SK-N-SH (cell line): ENCODE measurements around the gene BNIP3. TPM values are rescaled to one million over a fixed set of nuclear protein-coding genes. Genes with fewer than 3 reads are reported as not detected.

Experiments
- CTCF ChIA-PET: fragments of 300-600, 350-600 bp; formaldehyde crosslinking; extraction: SDS; loops from one replicate; lab custom pipeline; 2021; lab: Yijun Ruan, JAX
- POLR2A ChIA-PET: fragments of 350-600 bp; sonication (Branson Sonifier 250); formaldehyde crosslinking; extraction: SDS; loops from one replicate; lab custom pipeline; 2020; ENCODE audit warnings: antibody characterized with exemption, inconsistent platforms; lab: Yijun Ruan, JAX
- DNase-seq: peaks from one replicate; pipeline ENCODE4 v3.0.0; 2012
- H2AFZ ChIP-seq: fragments of 200-600 bp; sonication (generic); 2 replicates; pipeline ENCODE4 v1.8.1; 2016; ENCODE audit warnings: antibody characterized with exemption, mild to moderate bottlenecking, low read depth
- H3F3A ChIP-seq: fragments of 200-600 bp; sonication (generic); replicated peaks from 2 replicates; pipeline ENCODE3; 2016; ENCODE audit warnings: antibody characterized with exemption, mild to moderate bottlenecking; ENCODE audit not compliant: insufficient read depth
- H3K27ac ChIP-seq, 2 experiments: fragments of 200-500 bp in 1 of 2; fragments of 200-600 bp in 1 of 2; sonication (Bioruptor generic) in 1 of 2; sonication (generic), shearing (Covaris generic) in 1 of 2; 2 replicates each; pipeline versions ENCODE4 v1.5.1 to v1.6.1; 2014 to 2016; ENCODE audit warnings: low read depth in 2 of 2, inconsistent platforms in 1 of 2, low read length in 1 of 2, mild to moderate bottlenecking in 1 of 2, mixed read lengths in 1 of 2
- H3K27me3 ChIP-seq: fragments of 200-600 bp; sonication (generic), shearing (Covaris generic); 2 replicates; pipeline ENCODE4 v1.6.1; 2016; ENCODE audit warnings: mixed run types; ENCODE audit not compliant: insufficient read depth
- H3K36me3 ChIP-seq, 2 experiments: fragments of 200-500 bp in 1 of 2; fragments of 200-600 bp in 1 of 2; sonication (Bioruptor generic) in 1 of 2; sonication (generic) in 1 of 2; replicated peaks in 1 of 2; 2 replicates each; pipeline versions ENCODE3 to v1.5.1; 2014 to 2016; ENCODE audit warnings: low read length in 1 of 2, mild to moderate bottlenecking in 1 of 2; ENCODE audit not compliant: insufficient read depth in 2 of 2, control insufficient read depth in 1 of 2
- H3K4me1 ChIP-seq, 2 experiments: fragments of 200-500 bp in 1 of 2; fragments of 200-600 bp in 1 of 2; sonication (Bioruptor generic) in 1 of 2; sonication (generic), shearing (Covaris generic) in 1 of 2; 2 replicates each; pipeline versions ENCODE4 v1.5.1 to v1.6.1; 2014 to 2016; ENCODE audit warnings: low read depth in 1 of 2, low read length in 1 of 2, mixed run types in 1 of 2; ENCODE audit not compliant: insufficient read depth in 2 of 2, control insufficient read depth in 1 of 2
- H3K4me2 ChIP-seq: fragments of 200-600 bp; sonication (generic), shearing (Covaris generic); 2 replicates; pipeline ENCODE4 v1.6.1; 2017; ENCODE audit warnings: mixed run types
- H3K4me3 ChIP-seq, 2 experiments: fragments of 200-500 bp in 1 of 2; fragments of 200-600 bp in 1 of 2; sonication (Bioruptor generic) in 1 of 2; sonication (generic), shearing (Covaris generic) in 1 of 2; 2 replicates each; pipeline versions ENCODE4 v1.5.1 to v1.8.1; 2014 to 2016; ENCODE audit warnings: low read depth in 2 of 2, inconsistent platforms in 1 of 2, low read length in 1 of 2, mild to moderate bottlenecking in 1 of 2, mixed read lengths in 1 of 2, moderate library complexity in 1 of 2
- H3K79me2 ChIP-seq: fragments of 200-600 bp; sonication (generic); 2 replicates; pipeline ENCODE4 v1.8.1; 2017; ENCODE audit warnings: mild to moderate bottlenecking; ENCODE audit not compliant: insufficient read depth
- H3K9ac ChIP-seq: fragments of 200-600 bp; sonication (generic); 2 replicates; pipeline ENCODE4 v1.6.1; 2017; ENCODE audit warnings: mixed run types
- H3K9me2 ChIP-seq: fragments of 200-600 bp; sonication (generic); 2 replicates; pipeline ENCODE4 v1.6.1; 2017; ENCODE audit warnings: mixed run types
- H3K9me3 ChIP-seq: fragments of 200-600 bp; sonication (generic); 2 replicates; pipeline ENCODE4 v1.6.1; 2017; ENCODE audit warnings: mixed run types, mild to moderate bottlenecking, moderate library complexity
- H4K20me1 ChIP-seq: fragments of 200-600 bp; sonication (generic); 2 replicates; pipeline ENCODE4 v1.6.1; 2017; ENCODE audit warnings: mild to moderate bottlenecking, mixed run types; ENCODE audit not compliant: insufficient read depth
- CHD2 ChIP-seq: fragments of 150-350 bp; IDR thresholded peaks from 2 replicates; pipeline ENCODE4 v1.6.1; 2018; ENCODE audit warnings: low read length; ENCODE audit not compliant: partially characterized antibody
- ELF1 ChIP-seq: IDR thresholded peaks from 2 replicates; pipeline ENCODE4 v1.4.0; 2012
- EP300 ChIP-seq, 2 experiments: IDR thresholded peaks; 2 replicates each; pipeline versions ENCODE4 v1.4.0 to v1.6.1; 2012; ENCODE audit warnings: borderline replicate concordance in 1 of 2, low read depth in 1 of 2, low read length in 1 of 2
- FOXM1 ChIP-seq: IDR thresholded peaks from 2 replicates; pipeline ENCODE4 v1.4.0; 2012; ENCODE audit warnings: low read depth, mild to moderate bottlenecking
- GABPA ChIP-seq: IDR thresholded peaks from 2 replicates; pipeline ENCODE4 v1.4.0; 2012; ENCODE audit warnings: low read depth, mild to moderate bottlenecking
- IRF3 ChIP-seq: fragments of 150-350 bp; IDR thresholded peaks from 2 replicates; pipeline ENCODE4 v1.6.1; 2016; ENCODE audit warnings: mild to moderate bottlenecking, low read depth, low read length
- JUND ChIP-seq: IDR thresholded peaks from 2 replicates; pipeline ENCODE4 v1.4.0; 2012
- MAX ChIP-seq: IDR thresholded peaks from 2 replicates; pipeline ENCODE4 v1.4.0; 2012; ENCODE audit warnings: low read depth
- NFIC ChIP-seq: IDR thresholded peaks from 2 replicates; pipeline ENCODE4 v1.4.0; 2012; ENCODE audit warnings: borderline replicate concordance
- POLR2AphosphoS5 ChIP-seq: IDR thresholded peaks from 2 replicates; pipeline ENCODE4 v1.6.1; 2012; ENCODE audit warnings: low read depth, low read length
- RCOR1 ChIP-seq: fragments of 150-350 bp; IDR thresholded peaks from 2 replicates; pipeline ENCODE4 v1.6.1; 2017; ENCODE audit warnings: antibody characterized with exemption, low read length
- RFX5 ChIP-seq: IDR thresholded peaks from 2 replicates; pipeline ENCODE4 v1.6.1; 2012; ENCODE audit warnings: mild to moderate bottlenecking, improper control_type of control experiment, low read length
- RXRA ChIP-seq: IDR thresholded peaks from 2 replicates; pipeline ENCODE4 v1.4.0; 2012; ENCODE audit warnings: low read depth, mild to moderate bottlenecking, borderline replicate concordance
- SIN3A ChIP-seq: IDR thresholded peaks from 2 replicates; pipeline ENCODE4 v1.6.1; 2012; ENCODE audit warnings: low read depth, mild to moderate bottlenecking, low read length, moderate library complexity, borderline replicate concordance
- TAF1 ChIP-seq: IDR thresholded peaks from 2 replicates; pipeline ENCODE4 v1.6.1; 2012; ENCODE audit warnings: low read depth, mild to moderate bottlenecking, low read length, moderate library complexity, borderline replicate concordance
- TCF12 ChIP-seq: IDR thresholded peaks from 2 replicates; pipeline ENCODE4 v1.4.0; 2012
- TEAD4 ChIP-seq: IDR thresholded peaks from 2 replicates; pipeline ENCODE4 v1.4.0; 2012; ENCODE audit warnings: mild to moderate bottlenecking, borderline replicate concordance; ENCODE audit not compliant: insufficient read depth
- YY1 ChIP-seq: IDR thresholded peaks from 2 replicates; pipeline ENCODE4 v1.4.0; 2012; ENCODE audit warnings: low read depth, mild to moderate bottlenecking
- ZBTB33 ChIP-seq: IDR thresholded peaks from 2 replicates; pipeline ENCODE4 v1.4.0; 2012; ENCODE audit warnings: low read depth, borderline replicate concordance
- WGBS: methylation state at CpG from one replicate; pipeline ENCODE4 v1.1.6; 2017; ENCODE audit warnings: low lambda C conversion rate; 5-methylcytosine and 5-hydroxymethylcytosine counted together
- polyA plus RNA-seq, 3 experiments: library from polyadenylated mRNA; depleted of rRNA; stranded (reverse); fragments of >200 nt; gene quantifications; 2 replicates each; pipeline ENCODE4 v1.2.3, GENCODE V29; 2012
- TF ChIP-seq, protein P1 (sequence below): IDR thresholded peaks from 2 replicates; pipeline ENCODE4; 2012

Gene BNIP3
- polyA plus RNA-seq, 1 of the 3 experiments (the other 2 are of a cell fraction): 40.3 TPM

DNA sequence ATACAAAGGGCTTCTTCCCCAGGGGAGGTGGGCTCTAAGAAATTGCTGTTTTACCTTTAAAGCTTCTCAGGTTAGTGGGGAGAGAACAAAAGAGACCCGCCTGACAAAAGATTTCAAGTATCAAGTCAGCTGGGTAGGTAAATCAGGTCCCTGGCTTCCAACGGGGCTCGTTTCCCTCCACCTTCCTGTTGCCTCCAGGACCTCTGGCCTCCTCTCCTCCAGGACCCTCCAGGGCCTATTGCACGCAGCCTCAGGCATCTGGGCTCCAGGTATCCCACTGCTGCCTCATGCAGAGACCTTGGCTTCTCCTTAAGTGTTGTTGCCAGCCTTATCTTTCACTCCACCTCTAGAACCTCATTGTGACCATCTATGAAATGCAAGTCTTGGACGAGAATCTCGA is 2.9 kb downstream of the BNIP3 start:
- H3K4me2 ChIP-seq: peak overlapping the region; percentile 95; the same call in 1 of the 2 replicates
- H3K9me2 ChIP-seq: no peaks in the 10 kb centered on the region
- no peaks in the 10 kb centered on the region for H3K9me3 ChIP-seq
- WGBS: 96% methylated on average over 6 of the region's 6 CpGs
- H3F3A ChIP-seq: peaks cover 12% of the 10 kb centered on the region
- H2AFZ ChIP-seq: no peak overlapping the region
- POLR2A ChIA-PET: no interaction called here
- DNase-seq: no peak
- peaks cover 78% of the 10 kb centered on the region for H3K79me2 ChIP-seq
- no peak overlapping the region for H3K9ac ChIP-seq
- H3K27ac ChIP-seq: peak overlapping the region in 1 of 2 experiments; percentile 11; a peak in 1 of 4 replicates
- peaks cover 10 to 25% of the 10 kb centered on the region in 2 experiments; a peak in 2 of 4 replicates for H3K4me1 ChIP-seq
- peaks cover 0 to 2% of the 10 kb centered on the region in 2 experiments for H3K36me3 ChIP-seq
- no peaks in the 10 kb centered on the region for H3K27me3 ChIP-seq
- CTCF ChIA-PET: interaction anchor here (0.9 to 4.8 kb wide), 4 partner anchors 14 to 164 kb away, joined by 4 to 28 read pairs (median 4); partner anchors contain the start of gene PPP2R2D
- TF ChIP-seq RCOR1 (no peak), RXRA (no peak), POLR2AphosphoS5 (no peak), NFIC (no peak), MAX (no peak), JUND (no peak), GABPA (no peak), RFX5 (no peak), TCF12 (no peak), ZBTB33 (no peak), IRF3 (no peak), TAF1 (no peak), SIN3A (no peak), ELF1 (no peak), FOXM1 (no peak), YY1 (no peak), CHD2 (no peak), EP300 (IDR thresholded peaks at IDR 0.05; ENCODE audit: borderline replicate concordance in 1 of 2, low read depth in 1 of 2, low read length in 1 of 2) (no peak), TEAD4 (no peak)
- TF ChIP-seq, protein P1, sequence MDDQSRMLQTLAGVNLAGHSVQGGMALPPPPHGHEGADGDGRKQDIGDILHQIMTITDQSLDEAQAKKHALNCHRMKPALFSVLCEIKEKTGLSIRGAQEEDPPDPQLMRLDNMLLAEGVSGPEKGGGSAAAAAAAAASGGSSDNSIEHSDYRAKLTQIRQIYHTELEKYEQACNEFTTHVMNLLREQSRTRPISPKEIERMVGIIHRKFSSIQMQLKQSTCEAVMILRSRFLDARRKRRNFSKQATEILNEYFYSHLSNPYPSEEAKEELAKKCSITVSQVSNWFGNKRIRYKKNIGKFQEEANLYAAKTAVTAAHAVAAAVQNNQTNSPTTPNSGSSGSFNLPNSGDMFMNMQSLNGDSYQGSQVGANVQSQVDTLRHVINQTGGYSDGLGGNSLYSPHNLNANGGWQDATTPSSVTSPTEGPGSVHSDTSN: no peak
- TF ChIP-seq, all 33 proteins: peak for 0
- H3K4me3 ChIP-seq: peak overlapping the region in 1 of 2 experiments; percentile 62; a peak in 1 of 4 replicates
- peaks cover 59% of the 10 kb centered on the region for H4K20me1 ChIP-seq
